IMR-90 (cell line): ENCODE data around the gene PIAS2. TPM values are rescaled to one million over a fixed set of nuclear protein-coding genes. Genes with fewer than 3 reads are reported as not detected.

Experiments used
- ATAC-seq: fragments of 200-7000 bp; cut with Tn5 transposase; 2 replicates; pipeline ENCODE4 v1.9.1; 2020; ENCODE audit warnings: low read depth, mild to moderate bottlenecking, moderate library complexity
- BruUV-seq: library from RNA; stranded (reverse); fragments of 400-500 nt; replicated peaks from 2 replicates; lab custom pipeline; 2021; lab: Mats Ljungman, UMichigan
- CTCF ChIA-PET: fragments of 300-600 bp; formaldehyde crosslinking; extraction: SDS; loops from one replicate; lab custom pipeline; 2021; ENCODE audit warnings: antibody characterized with exemption; lab: Yijun Ruan, JAX
- POLR2A ChIA-PET: fragments of 300-600 bp; sonication (Branson Sonifier 250); formaldehyde crosslinking; loops from one replicate; lab custom pipeline; 2022; ENCODE audit warnings: antibody characterized with exemption; ENCODE audit not compliant: unreplicated experiment; lab: Charles Lee
- DNase-seq: peaks from one replicate; pipeline ENCODE4 v3.0.0; 2013
- H2AFZ ChIP-seq: replicated peaks from 2 replicates; pipeline ENCODE3; 2013; ENCODE audit warnings: low read length, mild to moderate bottlenecking; ENCODE audit not compliant: poor library complexity
- H2AK5ac ChIP-seq: 2 replicates; pipeline ENCODE4 v1.6.1; 2013; ENCODE audit warnings: low read depth, low read length, inconsistent platforms
- H2AK9ac ChIP-seq: replicated peaks from 2 replicates; pipeline ENCODE3; 2013; ENCODE audit warnings: mild to moderate bottlenecking, low read depth, low read length, moderate library complexity; ENCODE audit not compliant: poor library complexity
- H2BK120ac ChIP-seq: 2 replicates; pipeline ENCODE4 v1.6.1; 2013; ENCODE audit warnings: low read depth, low read length, inconsistent platforms
- H2BK15ac ChIP-seq: 3 replicates; pipeline ENCODE4 v1.6.1; 2013; ENCODE audit warnings: low read depth, low read length, inconsistent platforms
- H2BK20ac ChIP-seq: 2 replicates; pipeline ENCODE4 v1.6.1; 2013; ENCODE audit warnings: low read depth, mild to moderate bottlenecking, inconsistent platforms, low read length, moderate library complexity
- H2BK5ac ChIP-seq: 2 replicates; pipeline ENCODE4 v1.6.1; 2013; ENCODE audit warnings: mild to moderate bottlenecking, low read depth, low read length, inconsistent platforms; ENCODE audit not compliant: poor library complexity, severe bottlenecking
- H3K14ac ChIP-seq: replicated peaks from 2 replicates; pipeline ENCODE4 v1.6.1; 2013; ENCODE audit warnings: low read depth, low read length, inconsistent platforms
- H3K18ac ChIP-seq: 2 replicates; pipeline ENCODE4 v1.6.1; 2013; ENCODE audit warnings: low read depth, low read length, control low read depth
- H3K23ac ChIP-seq: 2 replicates; pipeline ENCODE4 v1.6.1; 2013; ENCODE audit warnings: low read depth, low read length, inconsistent platforms
- H3K27ac ChIP-seq: 2 replicates; pipeline ENCODE4 v1.5.1; 2013; ENCODE audit warnings: mild to moderate bottlenecking, control low read depth, low read length; ENCODE audit not compliant: insufficient read depth
- H3K27me3 ChIP-seq: 2 replicates; pipeline ENCODE4 v1.6.1; 2013; ENCODE audit warnings: low read length; ENCODE audit not compliant: control insufficient read depth, insufficient read depth
- H3K36me3 ChIP-seq: 2 replicates; pipeline ENCODE4 v1.6.1; 2013; ENCODE audit warnings: low read length, mixed read lengths; ENCODE audit not compliant: control insufficient read depth, insufficient read depth
- H3K4ac ChIP-seq: 2 replicates; pipeline ENCODE4 v1.6.1; 2013; ENCODE audit warnings: low read depth, low read length, inconsistent platforms
- H3K4me1 ChIP-seq: 2 replicates; pipeline ENCODE4 v1.6.1; 2013; ENCODE audit warnings: low read length, mixed read lengths; ENCODE audit not compliant: control insufficient read depth, insufficient read depth
- H3K4me2 ChIP-seq: 2 replicates; pipeline ENCODE4 v1.6.1; 2013; ENCODE audit warnings: low read depth, mild to moderate bottlenecking, control low read depth, low read length, moderate library complexity
- H3K4me3 ChIP-seq: 2 replicates; pipeline ENCODE4 v1.5.1; 2013; ENCODE audit warnings: low read depth, mild to moderate bottlenecking, control low read depth, low read length, moderate library complexity; ENCODE audit not compliant: insufficient read depth
- H3K56ac ChIP-seq: 2 replicates; pipeline ENCODE4 v1.6.1; 2013; ENCODE audit warnings: low read length, inconsistent platforms; ENCODE audit not compliant: insufficient read depth; ENCODE audit errors: extremely low read depth
- H3K79me1 ChIP-seq, 2 experiments: 2 replicates each; pipeline ENCODE4 v1.6.1; 2013; ENCODE audit warnings: low read length in 2 of 2, inconsistent platforms in 1 of 2, low read depth in 1 of 2
- H3K9ac ChIP-seq: 2 replicates; pipeline ENCODE4 v1.6.1; 2013; ENCODE audit warnings: low read depth, low read length, control low read depth
- H3K9me1 ChIP-seq: 2 replicates; pipeline ENCODE4 v1.6.1; 2013; ENCODE audit warnings: low read length, inconsistent platforms; ENCODE audit not compliant: insufficient read depth
- H3K9me3 ChIP-seq: 2 replicates; pipeline ENCODE4 v1.6.1; 2013; ENCODE audit warnings: low read length; ENCODE audit not compliant: control insufficient read depth, insufficient read depth
- H4K20me1 ChIP-seq: 2 replicates; pipeline ENCODE4 v1.6.1; 2013; ENCODE audit warnings: low read length, inconsistent platforms; ENCODE audit not compliant: insufficient read depth
- H4K5ac ChIP-seq: 2 replicates; pipeline ENCODE4 v1.6.1; 2013; ENCODE audit warnings: mild to moderate bottlenecking, low read depth, low read length, control low read depth
- H4K8ac ChIP-seq, 2 experiments: 2 replicates each; pipeline ENCODE4 v1.6.1; 2013; ENCODE audit warnings: low read depth in 2 of 2, low read length in 2 of 2, control low read depth in 1 of 2, inconsistent platforms in 1 of 2
- H4K91ac ChIP-seq: 2 replicates; pipeline ENCODE4 v1.6.1; 2013; ENCODE audit warnings: low read depth, low read length, inconsistent platforms; ENCODE audit not compliant: insufficient read depth
- BHLHE40 ChIP-seq: fragments of 150-350 bp; IDR thresholded peaks from 2 replicates; pipeline ENCODE4 v1.6.1; 2016; ENCODE audit warnings: mild to moderate bottlenecking, low read depth, low read length
- CEBPB ChIP-seq: IDR thresholded peaks from 2 replicates; pipeline ENCODE4 v1.6.1; 2012; ENCODE audit warnings: low read depth, low read length, improper control_type of control experiment
- CHD1 ChIP-seq: IDR thresholded peaks from 2 replicates; pipeline ENCODE4 v1.6.1; 2012; ENCODE audit warnings: low read depth, low read length, improper control_type of control experiment
- ELK1 ChIP-seq: fragments of 150-350 bp; IDR thresholded peaks from 2 replicates; pipeline ENCODE4 v1.6.1; 2016; ENCODE audit warnings: low read depth, mild to moderate bottlenecking, low read length, moderate library complexity, borderline replicate concordance
- FOS ChIP-seq: fragments of 150-350 bp; IDR thresholded peaks from 2 replicates; pipeline ENCODE4 v1.6.1; 2016; ENCODE audit warnings: low read depth, low read length
- MAZ ChIP-seq: IDR thresholded peaks from 2 replicates; pipeline ENCODE4 v1.6.1; 2012; ENCODE audit warnings: low read depth, mild to moderate bottlenecking, low read length, improper control_type of control experiment, moderate library complexity, borderline replicate concordance
- MXI1 ChIP-seq: IDR thresholded peaks from 2 replicates; pipeline ENCODE4 v1.6.1; 2012; ENCODE audit warnings: low read depth, mild to moderate bottlenecking, low read length, moderate library complexity, borderline replicate concordance
- POLR2A ChIP-seq: IDR thresholded peaks from 2 replicates; pipeline ENCODE4 v1.6.1; 2012; ENCODE audit warnings: mild to moderate bottlenecking, low read depth, low read length
- RCOR1 ChIP-seq: IDR thresholded peaks from 2 replicates; pipeline ENCODE4 v1.6.1; 2012; ENCODE audit warnings: mild to moderate bottlenecking, low read length, improper control_type of control experiment; ENCODE audit not compliant: insufficient replicate concordance
- RFX5 ChIP-seq: IDR thresholded peaks from 2 replicates; pipeline ENCODE4 v1.8.0; 2012; ENCODE audit warnings: low read depth, mild to moderate bottlenecking, low read length, moderate library complexity
- WGBS, 2 experiments: methylation state at CpG; one replicate each; pipeline versions ENCODE4 v1.1.5 to v1.1.7; 2013; ENCODE audit warnings: missing lambda C conversion rate in 2 of 2; ENCODE audit not compliant: insufficient read length in 1 of 2; ENCODE audit errors: extremely low coverage in 2 of 2; 5-methylcytosine and 5-hydroxymethylcytosine counted together
- dilution Hi-C: fragments of 300-500 bp; cut with HindIII; formaldehyde crosslinking; loops from one replicate; pipeline ENCODE4 v1.14.3; 2018; ENCODE audit warnings: low sequenced_read_pairs; ENCODE audit not compliant: unreplicated experiment
- in situ Hi-C: fragments of 300-500 bp; cut with MboI; formaldehyde crosslinking; loops from 3 replicates; pipeline ENCODE4 v1.14.3; 2019; ENCODE audit warnings: low sequenced_read_pairs, inconsistent platforms, mixed read lengths
- intact Hi-C: fragments of 100-400 bp; cut with micrococcal nuclease; formaldehyde crosslinking; loops from 2 replicates; pipeline ENCODE4 v1.10.0; 2022
- polyA plus RNA-seq, 3 experiments: library from polyadenylated mRNA; depleted of rRNA; stranded (reverse); fragments of >200 nt; gene quantifications; 2 replicates each; pipeline ENCODE4 v1.2.3, GENCODE V29; 2012; ENCODE audit warnings: low replicate concordance in 1 of 3
- total RNA-seq: library from RNA; depleted of rRNA; stranded (reverse); fragments of >200 nt; gene quantifications from 2 replicates; pipeline ENCODE4 v1.2.3, GENCODE V29; 2012

The PIAS2 gene
- total and polyA plus RNA-seq, 2 of the 4 experiments (the other 2 are of a cell fraction): 15.1 to 28.9 TPM

GRCh38 chr18:46764586-46764985 is 152.7 kb downstream of the PIAS2 start:
- no TSS peak for BruUV-seq
- in situ Hi-C loops: no loop called here
- POLR2A ChIA-PET: no interaction called here

More at GRCh38 chr18:46764586-46764985, 152.7 kb downstream of the PIAS2 start:
- Histone ChIP-seq H2AK5ac (no peak overlapping the region), H3K18ac (no peak overlapping the region), H3K36me3 (no peaks in the 10 kb centered on the region), H2BK120ac (no peak overlapping the region), H3K56ac (no peak overlapping the region), H4K5ac (no peak overlapping the region), H3K9me1 (no peaks in the 10 kb centered on the region), H3K23ac (no peak overlapping the region), H4K20me1 (no peaks in the 10 kb centered on the region), H3K9ac (no peak overlapping the region), H2BK15ac (no peak overlapping the region), H2AFZ (no peak overlapping the region), H3K27me3 (peaks cover 8% of the 10 kb centered on the region), H4K91ac (no peak overlapping the region), H3K14ac (no peak overlapping the region), H3K27ac (no peak overlapping the region), H3K4me1 (no peaks in the 10 kb centered on the region), H2AK9ac (no peak overlapping the region), H2BK20ac (no peak overlapping the region), H3K79me1 (no peaks in the 10 kb centered on the region), H3K4me3 (no peak overlapping the region), H4K8ac (no peak overlapping the region), H3K4ac (no peak overlapping the region), H2BK5ac (no peak overlapping the region), H3K9me3 (no peaks in the 10 kb centered on the region), H3K4me2 (no peak overlapping the region)
- dilution Hi-C loops (no loop called here), intact Hi-C loops (no loop called here)
- DNase-seq (no peak), ATAC-seq (no peak)
- no peak for TF ChIP-seq FOS
- no peak for TF ChIP-seq MXI1
- TF ChIP-seq CEBPB: no peak
- no peak for TF ChIP-seq BHLHE40
- no peak for TF ChIP-seq POLR2A
- TF ChIP-seq CHD1: no peak
- TF ChIP-seq MAZ: no peak
- TF ChIP-seq RCOR1: no peak
- no peak for TF ChIP-seq ELK1
- no peak for TF ChIP-seq RFX5
- CTCF ChIA-PET: no interaction called here
- no CpG with 5 or more reads among the region's 2 CpGs for WGBS, 2 experiments
